ENCODE measurements around the gene SAMM50. TPM values are rescaled to one million over a fixed set of nuclear protein-coding genes. Genes with fewer than 3 reads are reported as not detected.

Gene SAMM50
- total and polyA plus RNA-seq, 2 experiments from 2014 or later, result 58.6 to 60.3 TPM

DNA sequence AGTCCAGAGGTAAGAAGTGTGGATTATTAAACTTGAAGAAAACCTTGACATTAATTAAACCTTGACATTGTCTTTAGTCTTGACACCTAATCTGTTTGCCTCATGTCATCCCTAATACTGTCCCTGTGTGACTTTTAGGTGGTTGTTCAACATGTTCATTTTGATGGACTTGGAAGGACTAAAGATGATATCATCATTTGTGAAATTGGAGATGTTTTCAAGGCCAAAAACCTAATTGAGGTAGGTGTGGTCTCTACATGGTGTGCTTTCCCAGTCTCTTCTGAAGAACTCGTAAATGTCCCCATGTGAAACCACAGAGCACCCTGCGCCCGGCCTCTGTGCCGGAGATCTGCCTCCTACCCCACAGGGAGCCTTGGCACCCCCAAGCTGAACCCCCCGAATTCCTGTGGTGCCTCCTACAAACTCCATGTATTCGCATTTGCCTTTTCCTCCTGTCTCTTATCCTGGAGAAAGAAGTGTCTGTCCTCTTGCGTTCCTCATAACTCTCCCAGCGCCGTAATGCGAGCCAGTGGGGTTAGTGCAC, 9.1 kb downstream of the SAMM50 start (continued):
- TF ChIP-seq, protein P1, sequence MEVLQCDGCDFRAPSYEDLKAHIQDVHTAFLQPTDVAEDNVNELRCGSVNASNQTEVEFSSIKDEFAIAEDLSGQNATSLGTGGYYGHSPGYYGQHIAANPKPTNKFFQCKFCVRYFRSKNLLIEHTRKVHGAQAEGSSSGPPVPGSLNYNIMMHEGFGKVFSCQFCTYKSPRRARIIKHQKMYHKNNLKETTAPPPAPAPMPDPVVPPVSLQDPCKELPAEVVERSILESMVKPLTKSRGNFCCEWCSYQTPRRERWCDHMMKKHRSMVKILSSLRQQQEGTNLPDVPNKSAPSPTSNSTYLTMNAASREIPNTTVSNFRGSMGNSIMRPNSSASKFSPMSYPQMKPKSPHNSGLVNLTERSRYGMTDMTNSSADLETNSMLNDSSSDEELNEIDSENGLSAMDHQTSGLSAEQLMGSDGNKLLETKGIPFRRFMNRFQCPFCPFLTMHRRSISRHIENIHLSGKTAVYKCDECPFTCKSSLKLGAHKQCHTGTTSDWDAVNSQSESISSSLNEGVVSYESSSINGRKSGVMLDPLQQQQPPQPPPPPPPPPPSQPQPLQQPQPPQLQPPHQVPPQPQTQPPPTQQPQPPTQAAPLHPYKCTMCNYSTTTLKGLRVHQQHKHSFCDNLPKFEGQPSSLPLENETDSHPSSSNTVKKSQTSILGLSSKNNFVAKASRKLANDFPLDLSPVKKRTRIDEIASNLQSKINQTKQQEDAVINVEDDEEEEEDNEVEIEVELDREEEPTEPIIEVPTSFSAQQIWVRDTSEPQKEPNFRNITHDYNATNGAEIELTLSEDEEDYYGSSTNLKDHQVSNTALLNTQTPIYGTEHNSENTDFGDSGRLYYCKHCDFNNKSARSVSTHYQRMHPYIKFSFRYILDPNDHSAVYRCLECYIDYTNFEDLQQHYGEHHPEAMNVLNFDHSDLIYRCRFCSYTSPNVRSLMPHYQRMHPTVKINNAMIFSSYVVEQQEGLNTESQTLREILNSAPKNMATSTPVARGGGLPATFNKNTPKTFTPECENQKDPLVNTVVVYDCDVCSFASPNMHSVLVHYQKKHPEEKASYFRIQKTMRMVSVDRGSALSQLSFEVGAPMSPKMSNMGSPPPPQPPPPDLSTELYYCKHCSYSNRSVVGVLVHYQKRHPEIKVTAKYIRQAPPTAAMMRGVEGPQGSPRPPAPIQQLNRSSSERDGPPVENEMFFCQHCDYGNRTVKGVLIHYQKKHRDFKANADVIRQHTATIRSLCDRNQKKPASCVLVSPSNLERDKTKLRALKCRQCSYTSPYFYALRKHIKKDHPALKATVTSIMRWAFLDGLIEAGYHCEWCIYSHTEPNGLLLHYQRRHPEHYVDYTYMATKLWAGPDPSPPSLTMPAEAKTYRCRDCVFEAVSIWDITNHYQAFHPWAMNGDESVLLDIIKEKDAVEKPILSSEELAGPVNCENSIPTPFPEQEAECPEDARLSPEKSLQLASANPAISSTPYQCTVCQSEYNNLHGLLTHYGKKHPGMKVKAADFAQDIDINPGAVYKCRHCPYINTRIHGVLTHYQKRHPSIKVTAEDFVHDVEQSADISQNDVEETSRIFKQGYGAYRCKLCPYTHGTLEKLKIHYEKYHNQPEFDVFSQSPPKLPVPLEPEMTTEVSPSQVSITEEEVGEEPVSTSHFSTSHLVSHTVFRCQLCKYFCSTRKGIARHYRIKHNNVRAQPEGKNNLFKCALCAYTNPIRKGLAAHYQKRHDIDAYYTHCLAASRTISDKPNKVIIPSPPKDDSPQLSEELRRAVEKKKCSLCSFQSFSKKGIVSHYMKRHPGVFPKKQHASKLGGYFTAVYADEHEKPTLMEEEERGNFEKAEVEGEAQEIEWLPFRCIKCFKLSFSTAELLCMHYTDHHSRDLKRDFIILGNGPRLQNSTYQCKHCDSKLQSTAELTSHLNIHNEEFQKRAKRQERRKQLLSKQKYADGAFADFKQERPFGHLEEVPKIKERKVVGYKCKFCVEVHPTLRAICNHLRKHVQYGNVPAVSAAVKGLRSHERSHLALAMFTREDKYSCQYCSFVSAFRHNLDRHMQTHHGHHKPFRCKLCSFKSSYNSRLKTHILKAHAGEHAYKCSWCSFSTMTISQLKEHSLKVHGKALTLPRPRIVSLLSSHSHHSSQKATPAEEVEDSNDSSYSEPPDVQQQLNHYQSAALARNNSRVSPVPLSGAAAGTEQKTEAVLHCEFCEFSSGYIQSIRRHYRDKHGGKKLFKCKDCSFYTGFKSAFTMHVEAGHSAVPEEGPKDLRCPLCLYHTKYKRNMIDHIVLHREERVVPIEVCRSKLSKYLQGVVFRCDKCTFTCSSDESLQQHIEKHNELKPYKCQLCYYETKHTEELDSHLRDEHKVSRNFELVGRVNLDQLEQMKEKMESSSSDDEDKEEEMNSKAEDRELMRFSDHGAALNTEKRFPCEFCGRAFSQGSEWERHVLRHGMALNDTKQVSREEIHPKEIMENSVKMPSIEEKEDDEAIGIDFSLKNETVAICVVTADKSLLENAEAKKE (CRISPR knock-in tag; IDR thresholded peaks at IDR 0.05), result no peak
- TF ChIP-seq NANOG (IDR thresholded peaks at IDR 0.05; ENCODE audit: borderline replicate concordance) (no peak), ZNF331 (CRISPR knock-in tag; IDR thresholded peaks at IDR 0.05; ENCODE audit: low read depth) (no peak), CREB1 (CRISPR knock-in tag; IDR thresholded peaks at IDR 0.05; ENCODE audit: low read depth) (no peak), ZNF114 (CRISPR knock-in tag; IDR thresholded peaks at IDR 0.05) (no peak)

DNA sequence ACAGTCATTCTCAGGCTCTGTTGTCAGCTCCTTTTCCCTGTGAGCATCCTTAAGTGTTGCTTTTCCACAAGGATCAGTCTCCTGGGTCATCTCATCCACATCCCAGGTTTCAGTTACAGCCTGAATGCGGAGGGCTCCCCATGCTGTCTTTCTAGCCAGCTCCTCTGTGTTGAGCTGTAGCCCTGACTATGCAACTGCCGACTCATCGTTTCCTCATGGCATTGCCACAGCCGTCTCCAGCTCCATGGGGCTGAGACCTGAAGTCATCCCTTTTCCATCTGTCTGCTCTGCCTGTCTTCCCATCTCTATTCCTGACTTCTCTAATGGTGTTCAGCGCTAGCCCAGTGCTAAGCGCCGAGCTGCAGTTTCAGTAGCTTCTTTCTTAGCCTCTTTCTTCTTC, 11.8 kb downstream of the SAMM50 start:
- DNase-seq (ENCODE audit: low spot score) (no peak), ATAC-seq (no peak)
- peaks cover 67% of the 10 kb centered on the region for H3K36me3 Mint-ChIP-seq (ENCODE audit: low read depth)
- no peaks in the 10 kb centered on the region for H3K27me3 ChIP-seq (ENCODE audit: insufficient read depth)
- H3K9me2 ChIP-seq (ENCODE audit: insufficient read depth), result no peaks in the 10 kb centered on the region
- peaks cover 2% of the 10 kb centered on the region for H3K27me3 Mint-ChIP-seq (ENCODE audit: insufficient read depth, low read depth, poor library complexity)
- H3K4me1 Mint-ChIP-seq, result no peaks in the 10 kb centered on the region
- H3F3A ChIP-seq (replicated peaks; ENCODE audit: low read depth), result no peaks in the 10 kb centered on the region
- H2AFZ ChIP-seq, result no peak overlapping the region
- H3K4me3 ChIP-seq, result no peak overlapping the region
- H4K20me1 ChIP-seq (replicated peaks; ENCODE audit: insufficient read depth), result no peaks in the 10 kb centered on the region; the same call in none of the 2 replicates
- peak overlapping the region; percentile 77 for H3K27ac Mint-ChIP-seq
- H3K27ac ChIP-seq (ENCODE audit: low read depth), result no peak overlapping the region
- no peak overlapping the region for H3K4me3 Mint-ChIP-seq
- H3K36me3 ChIP-seq (ENCODE audit: insufficient read depth), result peaks cover 29% of the 10 kb centered on the region
- H3K4me1 ChIP-seq (ENCODE audit: insufficient read depth), result no peaks in the 10 kb centered on the region
- TF ChIP-seq, protein P2, sequence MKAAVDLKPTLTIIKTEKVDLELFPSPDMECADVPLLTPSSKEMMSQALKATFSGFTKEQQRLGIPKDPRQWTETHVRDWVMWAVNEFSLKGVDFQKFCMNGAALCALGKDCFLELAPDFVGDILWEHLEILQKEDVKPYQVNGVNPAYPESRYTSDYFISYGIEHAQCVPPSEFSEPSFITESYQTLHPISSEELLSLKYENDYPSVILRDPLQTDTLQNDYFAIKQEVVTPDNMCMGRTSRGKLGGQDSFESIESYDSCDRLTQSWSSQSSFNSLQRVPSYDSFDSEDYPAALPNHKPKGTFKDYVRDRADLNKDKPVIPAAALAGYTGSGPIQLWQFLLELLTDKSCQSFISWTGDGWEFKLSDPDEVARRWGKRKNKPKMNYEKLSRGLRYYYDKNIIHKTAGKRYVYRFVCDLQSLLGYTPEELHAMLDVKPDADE (IDR thresholded peaks at IDR 0.05), result no peak
- TF ChIP-seq CREB1 (CRISPR knock-in tag; IDR thresholded peaks at IDR 0.05; ENCODE audit: low read depth), result no peak
- peaks cover 4% of the 10 kb centered on the region for H3K79me2 ChIP-seq (replicated peaks; ENCODE audit: insufficient read depth)
- no peak overlapping the region for H3K4me2 ChIP-seq
- H3K9me3 Mint-ChIP-seq, result no peaks in the 10 kb centered on the region
